GM21526 (cell line): Measurements from ENCODE around the gene TNFRSF8.

Experiments
- ATAC-seq: cut with Tn5 transposase; IDR thresholded peaks from one replicate; pipeline ENCODE4 v1.9.1; 2021; ENCODE audit warnings: moderate library complexity; ENCODE audit not compliant: unreplicated experiment, low FRiP score

The TNFRSF8 gene

DNA sequence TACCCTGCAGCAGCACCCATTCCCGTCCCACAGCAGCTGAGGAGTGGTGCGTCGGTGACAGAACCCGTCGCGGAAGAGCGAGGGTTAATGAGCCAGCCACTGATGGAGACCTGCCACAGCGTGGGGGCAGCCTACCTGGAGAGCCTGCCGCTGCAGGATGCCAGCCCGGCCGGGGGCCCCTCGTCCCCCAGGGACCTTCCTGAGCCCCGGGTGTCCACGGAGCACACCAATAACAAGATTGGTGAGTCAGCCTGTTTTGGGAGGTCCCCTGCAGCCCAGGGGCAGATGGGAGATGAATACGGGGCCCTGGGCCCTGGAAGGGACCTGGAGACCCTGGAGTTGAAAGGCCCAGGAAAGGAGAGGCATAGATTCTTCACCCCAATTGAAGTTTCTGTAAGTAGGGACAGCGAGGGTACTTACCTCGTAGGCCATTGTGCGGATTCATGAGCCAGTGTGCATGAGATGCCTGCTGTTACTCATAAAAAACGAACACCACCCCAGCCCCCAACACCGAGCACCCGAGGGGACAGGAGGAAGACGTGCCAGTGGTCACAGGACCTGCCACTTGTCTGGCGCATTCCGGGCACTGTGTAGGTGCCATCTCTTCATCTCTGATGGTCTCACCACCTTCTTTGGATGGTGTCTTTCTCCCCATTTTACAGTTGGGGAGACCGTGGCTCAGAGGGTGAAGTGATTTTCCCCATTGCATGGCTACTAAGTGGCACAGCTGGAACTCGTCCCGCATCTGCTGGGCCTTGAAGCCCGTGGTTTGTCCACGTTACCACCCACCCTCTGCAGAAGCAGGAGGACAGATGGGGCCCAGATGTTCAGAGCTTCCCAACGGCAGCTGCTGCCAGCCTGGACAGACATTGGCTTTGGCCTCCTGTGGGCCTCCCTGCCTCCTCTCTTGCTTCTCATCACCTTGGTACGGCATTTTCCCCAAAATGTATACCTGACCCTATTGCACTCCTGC lies 75.4 kb downstream of the TNFRSF8 start:
- no peak for ATAC-seq

GRCh38 chr1:12140016-12140415 lies 76.9 kb downstream of the TNFRSF8 start:
- no peak for ATAC-seq

DNA sequence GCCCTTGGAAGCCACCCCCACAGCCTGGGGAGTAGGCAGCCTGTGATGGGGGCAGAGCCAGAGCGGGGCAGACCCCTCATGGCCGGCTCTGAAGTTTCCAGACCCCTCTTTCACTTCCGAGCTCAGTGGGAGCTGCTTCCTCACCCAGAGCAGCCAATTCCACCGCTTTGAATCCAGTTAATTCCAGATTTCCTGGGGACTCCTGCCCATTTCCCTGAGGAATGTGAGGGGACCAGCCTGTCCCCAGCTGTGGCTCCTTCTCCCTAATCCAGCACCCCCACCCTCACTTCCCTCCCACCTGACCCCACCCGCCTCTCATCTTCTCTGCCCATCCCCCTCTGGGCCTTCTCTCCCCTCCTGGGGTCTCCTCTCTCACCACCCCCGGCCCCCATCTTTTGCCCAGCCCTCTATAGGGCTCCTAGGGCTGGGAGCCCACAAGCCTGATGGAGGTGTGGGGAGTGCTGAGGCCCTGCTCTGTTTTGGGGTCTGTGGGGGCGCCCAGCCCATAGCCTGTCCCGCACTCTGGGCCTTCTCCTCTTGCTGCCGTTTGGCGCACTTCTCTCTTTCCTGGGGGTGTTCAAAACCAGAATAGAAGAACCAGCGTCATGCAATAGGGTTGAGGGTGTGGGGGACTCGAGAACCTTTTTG lies 77.5 kb downstream of the TNFRSF8 start:
- ATAC-seq, result no peak

- ATAC-seq, result no peak
Measured at GRCh38 chr1:12141163-12141850, 78.2 kb downstream of the TNFRSF8 start.

- no peak for ATAC-seq
Measured at GRCh38 chr1:12142141-12142823, 79.2 kb downstream of the TNFRSF8 start.

- no peak for ATAC-seq
Measured at GRCh38 chr1:12142891-12143630, 80.0 kb downstream of the TNFRSF8 start.

DNA sequence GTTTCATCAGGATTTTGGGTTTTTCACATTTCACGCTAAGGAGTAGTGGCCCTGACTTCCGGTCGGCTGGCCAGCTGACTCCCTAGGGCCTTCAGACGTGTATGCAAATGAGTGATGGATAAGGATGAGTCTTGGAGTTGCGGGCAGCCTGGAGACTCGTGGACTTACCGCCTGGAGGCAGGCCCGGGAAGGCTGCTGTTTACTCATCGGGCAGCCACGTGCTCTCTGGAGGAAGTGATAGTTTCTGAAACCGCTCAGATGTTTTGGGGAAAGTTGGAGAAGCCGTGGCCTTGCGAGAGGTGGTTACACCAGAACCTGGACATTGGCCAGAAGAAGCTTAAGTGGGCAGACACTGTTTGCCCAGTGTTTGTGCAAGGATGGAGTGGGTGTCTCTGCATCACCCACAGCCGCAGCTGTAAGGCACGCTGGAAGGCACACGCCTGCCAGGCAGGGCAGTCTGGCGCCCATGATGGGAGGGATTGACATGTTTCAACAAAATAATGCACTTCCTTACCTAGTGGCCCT lies 80.6 kb downstream of the TNFRSF8 start:
- ATAC-seq, result no peak

DNA sequence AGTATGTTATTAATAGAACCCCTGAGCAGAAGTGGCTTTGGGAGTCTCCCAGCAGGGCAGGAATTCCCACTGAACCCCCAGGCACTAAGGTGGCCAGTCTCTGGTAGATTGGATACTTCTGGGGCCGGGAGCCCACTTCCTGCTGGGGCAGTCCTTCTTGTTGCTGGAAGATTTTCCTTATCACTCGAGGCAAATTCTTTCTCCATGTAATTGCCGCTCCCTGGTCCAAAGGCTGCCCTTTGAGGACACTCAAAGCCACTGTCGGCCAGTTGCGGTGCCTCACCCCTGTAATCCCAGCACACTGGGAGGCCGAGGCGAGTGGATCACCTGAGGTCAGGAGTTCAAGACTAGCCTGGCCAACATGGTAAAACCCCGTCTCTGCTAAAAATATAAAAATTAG lies 81.1 kb downstream of the TNFRSF8 start:
- ATAC-seq, result no peak

DNA sequence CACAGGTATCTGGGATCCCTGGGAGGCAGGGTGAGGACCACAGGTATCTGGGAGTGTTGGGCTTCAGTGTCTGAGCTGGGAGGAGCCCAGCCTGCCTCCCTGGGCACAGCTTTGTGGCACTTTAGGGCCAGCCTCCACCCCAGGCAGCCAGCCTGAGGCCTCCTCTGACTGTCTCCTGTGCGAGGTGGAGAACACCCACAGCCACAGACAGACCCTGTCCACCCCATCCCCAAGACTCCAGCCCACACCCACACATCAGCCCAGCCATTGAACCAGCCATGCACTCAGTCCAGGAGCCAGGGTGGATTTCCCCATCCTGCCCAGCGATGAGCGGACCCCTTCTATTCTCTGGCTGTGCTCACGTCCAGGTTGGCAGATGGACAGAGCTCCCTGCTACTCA lies 81.9 kb downstream of the TNFRSF8 start:
- no peak for ATAC-seq

GRCh38 chr1:12145616-12146342 lies 82.7 kb downstream of the TNFRSF8 start:
- no peak for ATAC-seq

GRCh38 chr1:12146343-12147112 lies 83.4 kb downstream of the TNFRSF8 start:
- ATAC-seq, result no peak

- no peak for ATAC-seq
Measured at GRCh38 chr1:12147201-12147701, 84.1 kb downstream of the TNFRSF8 start.

GRCh38 chr1:12148160-12148957 lies 85.3 kb downstream of the TNFRSF8 start:
- ATAC-seq, result no peak

- ATAC-seq, result no peak
Measured at GRCh38 chr1:12148958-12149790, 86.1 kb downstream of the TNFRSF8 start.

GRCh38 chr1:12149791-12150175 lies 86.7 kb downstream of the TNFRSF8 start:
- ATAC-seq, result no peak

DNA sequence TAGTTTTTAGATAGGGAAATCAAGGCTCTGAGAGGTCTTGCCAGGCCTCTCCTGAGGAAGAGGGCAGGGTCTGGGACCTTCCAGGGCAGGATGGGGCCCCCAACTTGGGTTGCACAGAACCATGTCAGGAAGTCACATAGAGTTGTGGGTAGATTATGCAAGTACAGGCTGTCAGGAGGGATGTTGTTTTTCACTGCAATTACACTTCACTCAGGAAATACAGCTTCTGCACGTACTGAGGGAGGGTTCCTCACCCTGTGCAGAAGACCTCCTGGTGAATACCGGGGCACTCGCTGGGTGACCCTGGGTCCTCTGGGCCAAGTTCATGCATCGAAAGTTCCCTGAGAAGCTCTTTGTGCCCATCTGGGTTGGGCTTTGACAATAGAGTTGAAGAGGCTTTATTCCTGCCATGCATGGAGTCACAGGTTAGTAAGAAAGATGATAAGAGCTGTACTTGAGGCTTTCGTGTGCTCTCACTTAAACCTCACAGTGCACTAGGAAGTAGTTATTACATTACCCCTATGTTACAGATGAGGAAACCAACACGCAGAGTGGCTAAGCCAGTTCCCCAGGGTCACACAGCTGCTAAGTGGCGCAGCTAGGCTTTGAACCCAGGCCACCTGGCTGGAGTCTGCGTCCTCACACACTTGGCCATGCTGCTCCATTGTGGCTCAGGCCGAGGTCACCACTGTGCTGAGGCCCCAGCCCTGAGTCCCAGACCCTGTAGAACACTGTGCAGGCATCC lies 87.5 kb downstream of the TNFRSF8 start:
- ATAC-seq, result no peak
